K562 (cell line): ENCODE measurements around the gene DGCR8. TPM values are rescaled to one million over a fixed set of nuclear protein-coding genes. Genes with fewer than 3 reads are reported as not detected.

Experiments used
- BRD4 ChIP-seq: fragments of 200-600 bp; sonication (generic); IDR thresholded peaks from 2 replicates; pipeline ENCODE4 v1.6.1; 2017; ENCODE audit warnings: inconsistent platforms
- DNMT1 ChIP-seq: fragments of 450-650 bp; IDR thresholded peaks from 2 replicates; pipeline ENCODE4 v1.6.1; 2016; ENCODE audit warnings: antibody characterized with exemption, mild to moderate bottlenecking
- ELF1 ChIP-seq: fragments of 200-800 bp; sonication (Bioruptor generic); IDR thresholded peaks from 2 replicates; pipeline ENCODE4 v1.6.1; 2016; ENCODE audit warnings: missing genetic modification characterization, missing compliant biosample characterization
- GATAD2B ChIP-seq: fragments of 450-650 bp; IDR thresholded peaks from 2 replicates; pipeline ENCODE4 v1.6.1; 2017; ENCODE audit warnings: mild to moderate bottlenecking, borderline replicate concordance
- HMGN3 ChIP-seq: IDR thresholded peaks from 2 replicates; pipeline ENCODE4 v1.6.1; 2011; ENCODE audit warnings: borderline replicate concordance, low read depth, mild to moderate bottlenecking, mixed read lengths, low read length; ENCODE audit not compliant: insufficient read length; ENCODE audit errors: extremely low read depth
- HSF4 ChIP-seq: fragments of 250-450 bp; sonication (Bioruptor Pico); IDR thresholded peaks from 2 replicates; pipeline ENCODE4 v2.1.2; 2022; ENCODE audit warnings: mild to moderate bottlenecking, moderate library complexity, borderline replicate concordance
- KLF1 ChIP-seq: fragments of 450-650 bp; IDR thresholded peaks from 2 replicates; pipeline ENCODE4 v1.6.1; 2016; ENCODE audit warnings: missing genetic modification characterization, missing compliant biosample characterization
- LCOR ChIP-seq: sonication (generic); formaldehyde crosslinking; IDR thresholded peaks from 2 replicates; pipeline ENCODE4 v1.8.0; 2022; ENCODE audit warnings: mild to moderate bottlenecking, missing genetic modification reagents
- MXI1 ChIP-seq: IDR thresholded peaks from 2 replicates; pipeline ENCODE4 v1.6.1; 2011; ENCODE audit warnings: low read depth, mild to moderate bottlenecking, improper control_type of control experiment, low read length
- RB1 ChIP-seq: fragments of 450-650 bp; IDR thresholded peaks from 2 replicates; pipeline ENCODE4 v1.6.1; 2017; ENCODE audit warnings: low read depth, mild to moderate bottlenecking
- SETDB1 ChIP-seq: IDR thresholded peaks from one replicate; pipeline ENCODE4 v1.6.1; 2012; ENCODE audit warnings: low read length, control low read depth, inconsistent platforms
- STAT5A ChIP-seq: IDR thresholded peaks from 2 replicates; pipeline ENCODE4 v1.6.1; 2012; ENCODE audit warnings: low read length, inconsistent platforms, borderline replicate concordance
- TBL1XR1 ChIP-seq, 2 experiments: IDR thresholded peaks; 2 replicates each; pipeline ENCODE4 v1.6.1; 2012; ENCODE audit warnings: improper control_type of control experiment in 2 of 2, low read length in 2 of 2, mild to moderate bottlenecking in 1 of 2
- TCFL5 ChIP-seq: fragments of 250-450 bp; sonication (Bioruptor Pico); conservative IDR thresholded peaks from 2 replicates; pipeline ENCODE4 v1.6.1; 2021; ENCODE audit warnings: mild to moderate bottlenecking, moderate library complexity, matching md5 sums
- TEAD1 ChIP-seq, 2 experiments: fragments of 450-650 bp in 1 of 2; sonication (generic) in 1 of 2; formaldehyde crosslinking; IDR thresholded peaks; 2 replicates each; pipeline versions ENCODE4 v1.4.0 to v1.8.0; 2020 to 2022; ENCODE audit warnings: mild to moderate bottlenecking in 2 of 2, missing genetic modification reagents in 1 of 2
- WHSC1 ChIP-seq: IDR thresholded peaks from one replicate; pipeline ENCODE4 v1.6.1; 2012; ENCODE audit warnings: low read length, control low read depth, inconsistent platforms
- ZNF23 ChIP-seq: fragments of 250-450 bp; sonication (Bioruptor Pico); IDR thresholded peaks from 2 replicates; pipeline ENCODE4 v1.4.0; 2020; ENCODE audit warnings: mild to moderate bottlenecking
- polyA plus RNA-seq, 8 experiments: library from polyadenylated mRNA; depleted of rRNA in 4 of 8; stranded (reverse) in 5 of 8; unstranded in 3 of 8; fragments of >200 nt; fragmentation: Nextera tagmentation in 2 of 8; fragmentation: Illumina TruSeq in 1 of 8; extraction: Ambion mirVana in 2 of 8; extraction: Trizol in 1 of 8; gene quantifications; 2 replicates each; pipeline versions ENCODE4 v1.2.1 to v1.2.3, GENCODE V29; 2011 to 2014; ENCODE audit warnings: inconsistent platforms in 1 of 8, missing spikeins in 1 of 8
- total RNA-seq, 7 experiments: library from RNA; depleted of rRNA in 6 of 7; stranded (reverse); fragments of >200 nt in 6 of 7; fragmentation: Illumina TruSeq in 2 of 7; extraction: Trizol in 2 of 7; gene quantifications; 2 replicates each; pipeline versions ENCODE4 v1.2.1 to v1.2.3, GENCODE V29; 2011 to 2021; ENCODE audit warnings: low replicate concordance in 1 of 7
- TF ChIP-seq, protein P1 (sequence below): fragments of 250-450 bp; sonication (Bioruptor Pico); IDR thresholded peaks from 2 replicates; pipeline ENCODE4 v1.4.0; 2020; ENCODE audit warnings: borderline replicate concordance
- TF ChIP-seq, protein P2 (sequence below), 2 experiments: IDR thresholded peaks; 2 replicates each; pipeline ENCODE4 v1.6.1; 2012; ENCODE audit warnings: improper control_type of control experiment in 2 of 2, low read depth in 2 of 2, low read length in 2 of 2, borderline replicate concordance in 1 of 2
- TF ChIP-seq, protein P3 (sequence below): fragments of 250-450 bp; sonication (Bioruptor Pico); IDR thresholded peaks from 2 replicates; pipeline ENCODE4 v1.5.0; 2021
- TF ChIP-seq, protein P4 (sequence below): fragments of 250-450 bp; sonication (Bioruptor Pico); IDR thresholded peaks from 2 replicates; pipeline ENCODE4 v1.8.0; 2021; ENCODE audit warnings: mild to moderate bottlenecking, moderate library complexity

The DGCR8 gene
- total and polyA plus RNA-seq, 9 of the 15 experiments (the other 6 are each of a cell fraction or from before 2014, with no cell fraction given), result 5.9 to 144 (median 80.1) TPM

DNA sequence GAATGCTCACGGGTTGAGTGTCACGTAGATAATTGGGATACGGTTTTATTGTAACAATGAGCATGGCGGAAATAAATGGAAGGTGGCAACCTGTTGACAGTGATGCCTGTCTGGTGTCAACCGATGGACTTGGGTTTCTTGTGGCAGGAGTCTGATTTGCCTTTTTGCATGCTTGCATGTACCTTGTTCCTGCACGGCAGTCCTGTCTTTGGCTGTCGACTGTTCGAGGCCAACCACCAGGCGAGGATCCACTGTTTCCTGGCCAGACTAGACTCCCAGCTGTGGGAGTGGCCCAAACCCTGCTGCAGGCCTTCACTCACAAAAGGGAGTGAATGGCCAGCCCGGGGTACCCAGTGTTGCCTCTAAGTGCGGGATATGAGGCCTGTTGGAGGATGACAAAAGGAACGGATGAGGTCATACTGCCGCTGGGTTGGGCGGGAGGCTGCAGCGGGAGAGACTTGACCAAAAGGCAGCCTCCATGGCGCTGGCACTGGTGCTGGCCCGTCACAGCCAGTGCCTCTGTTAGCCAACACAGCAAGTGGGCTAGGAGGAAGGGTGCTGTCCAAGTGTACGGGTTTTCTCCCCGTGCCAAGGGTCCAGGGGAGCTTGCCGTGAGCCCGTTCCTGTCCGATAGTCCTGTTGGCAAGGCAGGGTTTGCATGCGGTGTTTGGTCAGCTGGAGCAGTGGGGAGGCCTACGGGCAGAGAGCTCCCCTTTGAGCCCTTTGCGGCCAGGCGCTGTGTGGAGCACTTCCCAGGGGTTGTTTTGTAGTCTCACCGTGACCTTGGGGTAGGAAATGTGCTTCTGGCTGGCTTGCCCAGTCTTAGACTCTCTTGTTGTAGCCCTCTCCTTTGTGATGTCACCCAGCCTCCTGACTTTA, 974 bp downstream of the DGCR8 start (continued):
- TF ChIP-seq, protein P1, sequence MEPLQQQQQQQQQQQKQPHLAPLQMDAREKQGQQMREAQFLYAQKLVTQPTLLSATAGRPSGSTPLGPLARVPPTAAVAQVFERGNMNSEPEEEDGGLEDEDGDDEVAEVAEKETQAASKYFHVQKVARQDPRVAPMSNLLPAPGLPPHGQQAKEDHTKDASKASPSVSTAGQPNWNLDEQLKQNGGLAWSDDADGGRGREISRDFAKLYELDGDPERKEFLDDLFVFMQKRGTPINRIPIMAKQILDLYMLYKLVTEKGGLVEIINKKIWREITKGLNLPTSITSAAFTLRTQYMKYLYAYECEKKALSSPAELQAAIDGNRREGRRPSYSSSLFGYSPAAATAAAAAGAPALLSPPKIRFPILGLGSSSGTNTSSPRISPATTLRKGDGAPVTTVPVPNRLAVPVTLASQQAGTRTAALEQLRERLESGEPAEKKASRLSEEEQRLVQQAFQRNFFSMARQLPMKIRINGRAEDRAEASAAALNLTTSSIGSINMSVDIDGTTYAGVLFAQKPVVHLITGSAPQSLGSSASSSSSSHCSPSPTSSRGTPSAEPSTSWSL (CRISPR knock-in tag), result peak; percentile 77; the same call in 1 of the 2 replicates
- TF ChIP-seq WHSC1 (peak; percentile 100), SETDB1 (peak; percentile 91), RB1 (no peak), TBL1XR1 (IDR thresholded peaks at IDR 0.05; ENCODE audit: low read length in 2 of 2) (no peak; a peak in 1 of 4 replicates), GATAD2B (no peak), MXI1 (0 out of 2 replicates have a peak, but pooled peaks have one; percentile 43), STAT5A (no peak), ZNF23 (no peak), ELF1 (tag) (no peak), TCFL5 (CRISPR knock-in tag) (no peak), TEAD1 (CRISPR knock-in tag; IDR thresholded peaks at IDR 0.05) (peak in 1 of 2 experiments; percentile 66; a peak in 2 of 4 replicates), DNMT1 (no peak), BRD4 (peak; percentile 76; the same call in 1 of the 2 replicates), HMGN3 (no peak), KLF1 (tag) (no peak), LCOR (CRISPR knock-in tag) (no peak), HSF4 (0 out of 2 replicates have a peak, but pooled peaks have one; percentile 72)
- TF ChIP-seq, protein P2, sequence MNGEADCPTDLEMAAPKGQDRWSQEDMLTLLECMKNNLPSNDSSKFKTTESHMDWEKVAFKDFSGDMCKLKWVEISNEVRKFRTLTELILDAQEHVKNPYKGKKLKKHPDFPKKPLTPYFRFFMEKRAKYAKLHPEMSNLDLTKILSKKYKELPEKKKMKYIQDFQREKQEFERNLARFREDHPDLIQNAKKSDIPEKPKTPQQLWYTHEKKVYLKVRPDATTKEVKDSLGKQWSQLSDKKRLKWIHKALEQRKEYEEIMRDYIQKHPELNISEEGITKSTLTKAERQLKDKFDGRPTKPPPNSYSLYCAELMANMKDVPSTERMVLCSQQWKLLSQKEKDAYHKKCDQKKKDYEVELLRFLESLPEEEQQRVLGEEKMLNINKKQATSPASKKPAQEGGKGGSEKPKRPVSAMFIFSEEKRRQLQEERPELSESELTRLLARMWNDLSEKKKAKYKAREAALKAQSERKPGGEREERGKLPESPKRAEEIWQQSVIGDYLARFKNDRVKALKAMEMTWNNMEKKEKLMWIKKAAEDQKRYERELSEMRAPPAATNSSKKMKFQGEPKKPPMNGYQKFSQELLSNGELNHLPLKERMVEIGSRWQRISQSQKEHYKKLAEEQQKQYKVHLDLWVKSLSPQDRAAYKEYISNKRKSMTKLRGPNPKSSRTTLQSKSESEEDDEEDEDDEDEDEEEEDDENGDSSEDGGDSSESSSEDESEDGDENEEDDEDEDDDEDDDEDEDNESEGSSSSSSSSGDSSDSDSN (IDR thresholded peaks at IDR 0.05; ENCODE audit: borderline replicate concordance in 1 of 2, low read depth in 2 of 2, low read length in 2 of 2), result no peak
- TF ChIP-seq, protein P3, sequence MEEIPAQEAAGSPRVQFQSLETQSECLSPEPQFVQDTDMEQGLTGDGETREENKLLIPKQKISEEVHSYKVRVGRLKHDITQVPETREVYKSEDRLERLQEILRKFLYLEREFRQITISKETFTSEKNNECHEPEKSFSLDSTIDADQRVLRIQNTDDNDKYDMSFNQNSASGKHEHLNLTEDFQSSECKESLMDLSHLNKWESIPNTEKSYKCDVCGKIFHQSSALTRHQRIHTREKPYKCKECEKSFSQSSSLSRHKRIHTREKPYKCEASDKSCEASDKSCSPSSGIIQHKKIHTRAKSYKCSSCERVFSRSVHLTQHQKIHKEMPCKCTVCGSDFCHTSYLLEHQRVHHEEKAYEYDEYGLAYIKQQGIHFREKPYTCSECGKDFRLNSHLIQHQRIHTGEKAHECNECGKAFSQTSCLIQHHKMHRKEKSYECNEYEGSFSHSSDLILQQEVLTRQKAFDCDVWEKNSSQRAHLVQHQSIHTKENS, result no peak
- TF ChIP-seq, protein P4, sequence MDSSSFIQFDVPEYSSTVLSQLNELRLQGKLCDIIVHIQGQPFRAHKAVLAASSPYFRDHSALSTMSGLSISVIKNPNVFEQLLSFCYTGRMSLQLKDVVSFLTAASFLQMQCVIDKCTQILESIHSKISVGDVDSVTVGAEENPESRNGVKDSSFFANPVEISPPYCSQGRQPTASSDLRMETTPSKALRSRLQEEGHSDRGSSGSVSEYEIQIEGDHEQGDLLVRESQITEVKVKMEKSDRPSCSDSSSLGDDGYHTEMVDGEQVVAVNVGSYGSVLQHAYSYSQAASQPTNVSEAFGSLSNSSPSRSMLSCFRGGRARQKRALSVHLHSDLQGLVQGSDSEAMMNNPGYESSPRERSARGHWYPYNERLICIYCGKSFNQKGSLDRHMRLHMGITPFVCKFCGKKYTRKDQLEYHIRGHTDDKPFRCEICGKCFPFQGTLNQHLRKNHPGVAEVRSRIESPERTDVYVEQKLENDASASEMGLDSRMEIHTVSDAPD, result 0 out of 2 replicates have a peak, but pooled peaks have one; percentile 41
